ENCODE measurements around the gene CCDC175.

The CCDC175 gene

GRCh38 chr14:59481871-59482540, 94.6 kb downstream of the CCDC175 start:
- no peak for DNase-seq

GRCh38 chr14:59481407-59481806, 95.2 kb downstream of the CCDC175 start:
- DNase-seq, result no peak

DNA sequence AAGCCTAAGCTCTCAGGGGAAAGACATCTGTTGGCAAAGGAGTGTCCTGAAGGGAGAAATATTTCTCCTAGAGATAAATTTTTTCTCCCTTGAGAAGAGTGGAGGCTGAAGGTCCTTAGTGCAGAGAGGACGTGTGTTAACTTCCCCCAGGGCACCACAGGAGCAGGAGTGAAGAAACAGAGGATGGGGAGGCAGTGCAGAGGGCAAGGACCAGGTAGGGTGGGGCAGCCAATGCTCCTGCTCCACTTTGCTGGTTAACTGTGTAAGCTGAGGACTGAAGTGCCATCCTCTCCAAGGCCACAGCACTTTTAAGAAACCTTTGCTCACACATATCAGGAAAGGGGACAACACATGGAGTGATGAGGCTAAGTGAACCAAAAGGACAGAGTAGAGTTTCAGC, 96.4 kb downstream of the CCDC175 start:
- DNase-seq, result no peak

GRCh38 chr14:59478540-59478939, 98.1 kb downstream of the CCDC175 start:
- DNase-seq, result no peak

GRCh38 chr14:59475709-59476108, 100.9 kb downstream of the CCDC175 start:
- no peak for DNase-seq

DNA sequence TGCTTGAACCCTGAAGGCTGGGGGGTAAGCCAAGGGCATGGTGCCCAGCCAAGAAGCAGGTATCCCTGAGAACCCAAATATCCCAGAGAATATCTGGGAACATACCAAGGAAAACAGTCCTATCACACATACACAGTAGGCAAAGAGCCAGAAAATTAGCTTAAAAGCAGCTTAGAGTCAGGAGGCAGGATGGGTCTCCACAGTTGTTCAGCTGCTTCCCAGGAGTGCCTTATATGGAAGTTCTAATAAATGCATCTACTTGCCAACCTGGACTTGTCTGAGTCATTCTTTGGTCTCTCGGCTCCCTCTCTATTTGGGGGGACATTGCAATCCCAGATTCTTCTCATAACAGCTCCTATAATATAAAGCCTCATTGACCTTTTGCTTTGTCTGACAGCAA, 102.4 kb downstream of the CCDC175 start:
- DNase-seq, result no peak

DNA sequence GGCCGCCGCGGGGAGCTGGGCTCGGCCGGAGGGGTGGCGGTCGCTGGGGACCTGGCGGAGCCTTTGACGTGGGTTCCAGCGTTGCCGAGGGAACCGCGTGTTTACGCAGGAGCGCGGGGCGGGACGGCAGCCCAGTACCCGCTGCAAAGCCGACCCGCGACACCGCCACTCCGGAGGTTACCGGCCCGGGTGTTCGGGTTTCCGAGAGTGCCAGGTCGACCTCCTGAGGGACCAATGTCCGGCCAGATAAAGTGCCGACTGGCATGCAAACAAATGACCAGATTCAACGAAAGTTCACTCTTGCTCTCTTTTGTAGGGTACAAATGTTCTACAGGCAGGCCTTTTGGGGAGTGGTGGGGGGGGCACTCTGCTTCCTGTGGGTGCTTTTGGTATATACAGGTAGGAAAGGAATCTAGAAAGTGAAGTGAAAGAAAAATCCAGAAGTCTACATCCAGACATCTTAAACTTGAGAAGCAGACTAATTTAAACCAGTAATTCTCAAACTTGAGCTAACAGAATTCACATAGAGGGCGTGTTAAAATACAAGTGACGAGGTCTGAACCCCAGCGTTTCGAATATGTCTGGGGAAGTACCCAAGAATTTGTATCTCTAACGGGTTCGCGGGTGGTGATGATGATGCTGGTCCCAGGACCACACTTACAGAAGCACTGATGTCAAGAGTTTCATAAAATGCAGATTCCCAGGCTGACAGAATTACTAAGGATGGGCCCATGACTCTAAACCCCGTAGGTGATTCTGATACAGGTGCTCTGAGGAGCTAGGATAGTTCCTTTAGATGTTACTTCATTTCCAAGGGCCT, 111.1 kb downstream of the CCDC175 start, which contains the start of gene GPR135:
TSS of gene GPR135 (minus strand) at position 65 of the 820 bp plus-strand sequence. CDS start 154 bp downstream, outside the sequence.
- DNase-seq, result peak; percentile 13

DNA sequence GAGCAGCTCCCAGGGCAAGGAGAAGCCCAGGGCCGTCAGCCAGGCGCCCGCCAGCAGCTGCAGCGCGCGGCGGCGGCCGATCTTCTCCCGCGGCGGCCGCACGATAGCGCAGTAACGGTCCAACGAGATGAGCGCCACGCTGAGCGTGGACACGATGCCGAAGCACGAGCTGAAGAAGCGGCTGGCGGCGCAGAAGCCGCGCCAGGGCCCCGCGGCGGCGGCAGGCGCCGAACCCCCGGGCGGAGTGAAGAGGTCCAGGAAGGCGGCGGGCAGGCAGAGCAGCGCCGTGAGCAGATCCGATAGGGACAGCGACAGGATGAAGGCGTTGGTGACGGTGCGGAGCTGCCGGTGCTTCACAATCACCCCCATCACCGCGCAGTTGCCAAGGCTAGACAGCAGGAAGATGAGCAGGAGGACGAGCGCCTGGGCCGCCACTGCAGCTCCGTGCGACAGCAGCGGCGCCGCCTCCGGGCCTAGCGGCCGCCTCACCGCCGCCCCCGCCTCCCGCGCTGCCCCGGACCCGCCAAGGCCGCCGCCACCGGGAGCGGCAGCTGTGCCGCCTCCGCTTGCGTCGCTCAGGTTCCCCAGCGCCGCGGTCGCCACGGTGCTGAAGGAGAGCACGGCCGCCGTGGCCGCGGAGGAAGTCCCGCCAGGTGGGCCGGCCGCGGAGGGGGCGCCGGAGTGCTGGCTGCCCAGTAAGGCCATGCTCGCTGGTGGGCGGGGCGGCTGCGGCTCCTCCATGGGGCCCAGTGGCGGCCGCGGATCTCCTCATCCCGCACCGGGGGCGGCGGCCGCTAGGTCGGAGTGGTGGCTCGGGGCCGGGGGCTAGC, 111.9 kb downstream of the CCDC175 start:
- peak; percentile 62 for DNase-seq

DNA sequence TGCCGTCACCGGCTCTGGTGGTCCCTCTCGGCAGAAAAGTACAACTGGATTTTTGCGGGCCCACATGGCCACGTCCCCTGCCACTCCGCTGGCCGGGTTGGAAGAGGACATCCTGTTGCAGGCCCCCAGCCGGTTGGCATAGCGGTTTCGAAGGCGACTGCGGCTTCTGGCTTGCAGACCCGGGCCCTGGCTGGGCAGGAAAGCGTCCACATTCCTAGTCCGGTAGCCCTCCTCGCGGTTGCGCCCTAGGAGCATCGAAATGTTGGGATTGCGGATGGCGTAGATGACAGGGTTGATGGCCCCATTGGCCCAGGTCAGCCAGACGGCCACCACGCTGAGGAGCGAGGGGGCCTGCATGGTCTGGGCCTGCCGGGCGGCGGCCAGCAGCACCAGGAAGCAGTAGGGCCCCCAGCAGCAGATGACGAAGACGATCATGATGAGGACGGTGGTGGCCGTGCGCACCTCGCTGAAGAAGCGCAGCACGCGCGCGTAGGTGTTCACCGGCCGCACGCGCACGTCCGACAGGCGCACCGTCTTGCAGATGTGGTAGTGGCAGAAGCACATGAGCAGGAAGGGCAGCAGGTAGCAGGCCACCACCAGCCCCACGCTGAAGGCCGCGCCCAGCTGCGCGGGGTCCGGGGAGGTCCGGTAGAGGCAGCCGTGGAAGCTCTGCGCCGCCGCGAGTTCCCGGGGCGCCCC, 112.7 kb downstream of the CCDC175 start:
- no peak for DNase-seq

GRCh38 chr14:59461891-59462290, 114.7 kb downstream of the CCDC175 start:
- no peak for DNase-seq

- no peak for DNase-seq
Measured at GRCh38 chr14:59460378-59460777, 116.2 kb downstream of the CCDC175 start.

DNA sequence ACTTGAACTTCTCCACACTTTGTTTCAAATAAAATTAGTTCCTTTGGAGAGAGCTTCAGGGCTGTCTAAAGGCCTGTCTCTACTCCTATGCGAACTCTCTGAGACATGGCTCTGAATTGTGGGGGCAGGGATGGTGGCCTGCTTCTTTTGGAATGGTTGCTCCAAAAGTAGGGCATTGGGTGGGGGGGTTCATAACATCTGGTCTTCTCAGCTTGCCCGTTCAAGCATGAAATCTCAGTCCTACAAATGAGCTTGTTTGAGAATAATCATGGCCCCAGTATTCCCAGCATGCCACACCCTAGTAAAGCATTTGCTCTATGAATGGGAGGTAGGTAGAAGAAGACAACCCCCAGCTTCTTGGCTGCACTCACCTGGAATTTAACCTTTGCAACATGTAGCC, 118.1 kb downstream of the CCDC175 start:
- DNase-seq, result no peak

GRCh38 chr14:59455411-59455810, 121.2 kb downstream of the CCDC175 start:
- DNase-seq, result no peak
